Measurements from ENCODE around the gene WDR33. TPM values are rescaled to one million over a fixed set of nuclear protein-coding genes. Genes with fewer than 3 reads are reported as not detected.

Gene WDR33
- total and polyA plus RNA-seq, 10 of the 15 experiments (the other 5 are each of a cell fraction or from before 2014, with no cell fraction given) = 29.2 to 73.8 (median 45.6) TPM

- no TSS peak for BruUV-seq (replicated peaks)
- Histone ChIP-seq H3K36me3 (ENCODE audit: control insufficient read depth in 2 of 2, insufficient read depth in 2 of 2, low read length in 1 of 2) (no peaks in the 10 kb centered on the region), H3K4me3 (no peak overlapping the region), H3K4me1 (ENCODE audit: control insufficient read depth, insufficient read depth, low read length) (no peaks in the 10 kb centered on the region), H3K27me3 (replicated peaks in 1 of 2; ENCODE audit: control insufficient read depth in 2 of 2, insufficient read depth in 2 of 2, low read length in 1 of 2) (no peaks in the 10 kb centered on the region; a peak in 1 of 4 replicates), H2AFZ (ENCODE audit: control insufficient read depth, low read depth, low read length) (no peak overlapping the region), H3K4me2 (ENCODE audit: control insufficient read depth, insufficient read depth) (no peak overlapping the region), H3K9me3 (replicated peaks; ENCODE audit: control insufficient read depth, insufficient read depth, low read length) (peaks cover 17% of the 10 kb centered on the region), H3K79me2 (ENCODE audit: control insufficient read depth, insufficient read depth, low read length) (no peaks in the 10 kb centered on the region), H3K27ac (ENCODE audit: control insufficient read depth, insufficient read depth) (no peak overlapping the region), H4K20me1 (ENCODE audit: control insufficient read depth, insufficient read depth) (no peaks in the 10 kb centered on the region), H3K9ac (ENCODE audit: control insufficient read depth, insufficient read depth, low read length) (no peak overlapping the region)
- in situ Hi-C loops (cut with MboI) = no loop called here
- DNase-seq (ENCODE audit: low read depth, low spot score) (no peak), ATAC-seq (no peak), FAIRE-seq (no peak)
- ChIA-PET SMC1A (ENCODE audit: uncharacterized antibody, unreplicated experiment) (interaction anchor here (1.1 to 1.7 kb wide), 4 partner anchors 8 to 11 kb away, joined by 3 to 7 read pairs (median 3); partner anchors contain the start of gene WDR33), CTCF (interaction anchor here (0.6 kb wide), 1 partner anchor 9 kb away, joined by 3 read pairs; no protein-coding TSS in a partner anchor), POLR2A (no interaction called here), RAD21 (ENCODE audit: unreplicated experiment) (no interaction called here)
- WGBS (ENCODE audit: insufficient coverage, insufficient replicate concordance, low lambda C conversion rate, missing lambda C conversion rate) = 67% methylated on average over 8 of the region's 8 CpGs
- TF ChIP-seq, protein P1, sequence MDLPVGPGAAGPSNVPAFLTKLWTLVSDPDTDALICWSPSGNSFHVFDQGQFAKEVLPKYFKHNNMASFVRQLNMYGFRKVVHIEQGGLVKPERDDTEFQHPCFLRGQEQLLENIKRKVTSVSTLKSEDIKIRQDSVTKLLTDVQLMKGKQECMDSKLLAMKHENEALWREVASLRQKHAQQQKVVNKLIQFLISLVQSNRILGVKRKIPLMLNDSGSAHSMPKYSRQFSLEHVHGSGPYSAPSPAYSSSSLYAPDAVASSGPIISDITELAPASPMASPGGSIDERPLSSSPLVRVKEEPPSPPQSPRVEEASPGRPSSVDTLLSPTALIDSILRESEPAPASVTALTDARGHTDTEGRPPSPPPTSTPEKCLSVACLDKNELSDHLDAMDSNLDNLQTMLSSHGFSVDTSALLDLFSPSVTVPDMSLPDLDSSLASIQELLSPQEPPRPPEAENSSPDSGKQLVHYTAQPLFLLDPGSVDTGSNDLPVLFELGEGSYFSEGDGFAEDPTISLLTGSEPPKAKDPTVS (IDR thresholded peaks at IDR 0.05; ENCODE audit: low read depth, low read length) = no peak
- TF ChIP-seq KDM1A (IDR thresholded peaks at IDR 0.05; ENCODE audit: borderline replicate concordance) (no peak), SMAD5 (IDR thresholded peaks at IDR 0.05; ENCODE audit: low read depth) (no peak), ESRRA (IDR thresholded peaks at IDR 0.05; ENCODE audit: low read length) (no peak), BCL11A (IDR thresholded peaks at IDR 0.05; ENCODE audit: low read depth, low read length) (no peak), MEF2A (IDR thresholded peaks at IDR 0.05; ENCODE audit: insufficient read depth, low read depth, low read length) (no peak), ZNF24 (IDR thresholded peaks at IDR 0.05) (no peak)
- TF ChIP-seq, protein P2, sequence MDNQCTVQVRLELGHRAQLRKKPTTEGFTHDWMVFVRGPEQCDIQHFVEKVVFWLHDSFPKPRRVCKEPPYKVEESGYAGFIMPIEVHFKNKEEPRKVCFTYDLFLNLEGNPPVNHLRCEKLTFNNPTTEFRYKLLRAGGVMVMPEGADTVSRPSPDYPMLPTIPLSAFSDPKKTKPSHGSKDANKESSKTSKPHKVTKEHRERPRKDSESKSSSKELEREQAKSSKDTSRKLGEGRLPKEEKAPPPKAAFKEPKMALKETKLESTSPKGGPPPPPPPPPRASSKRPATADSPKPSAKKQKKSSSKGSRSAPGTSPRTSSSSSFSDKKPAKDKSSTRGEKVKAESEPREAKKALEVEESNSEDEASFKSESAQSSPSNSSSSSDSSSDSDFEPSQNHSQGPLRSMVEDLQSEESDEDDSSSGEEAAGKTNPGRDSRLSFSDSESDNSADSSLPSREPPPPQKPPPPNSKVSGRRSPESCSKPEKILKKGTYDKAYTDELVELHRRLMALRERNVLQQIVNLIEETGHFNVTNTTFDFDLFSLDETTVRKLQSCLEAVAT (IDR thresholded peaks at IDR 0.05) = no peak
- TF ChIP-seq, protein P3, sequence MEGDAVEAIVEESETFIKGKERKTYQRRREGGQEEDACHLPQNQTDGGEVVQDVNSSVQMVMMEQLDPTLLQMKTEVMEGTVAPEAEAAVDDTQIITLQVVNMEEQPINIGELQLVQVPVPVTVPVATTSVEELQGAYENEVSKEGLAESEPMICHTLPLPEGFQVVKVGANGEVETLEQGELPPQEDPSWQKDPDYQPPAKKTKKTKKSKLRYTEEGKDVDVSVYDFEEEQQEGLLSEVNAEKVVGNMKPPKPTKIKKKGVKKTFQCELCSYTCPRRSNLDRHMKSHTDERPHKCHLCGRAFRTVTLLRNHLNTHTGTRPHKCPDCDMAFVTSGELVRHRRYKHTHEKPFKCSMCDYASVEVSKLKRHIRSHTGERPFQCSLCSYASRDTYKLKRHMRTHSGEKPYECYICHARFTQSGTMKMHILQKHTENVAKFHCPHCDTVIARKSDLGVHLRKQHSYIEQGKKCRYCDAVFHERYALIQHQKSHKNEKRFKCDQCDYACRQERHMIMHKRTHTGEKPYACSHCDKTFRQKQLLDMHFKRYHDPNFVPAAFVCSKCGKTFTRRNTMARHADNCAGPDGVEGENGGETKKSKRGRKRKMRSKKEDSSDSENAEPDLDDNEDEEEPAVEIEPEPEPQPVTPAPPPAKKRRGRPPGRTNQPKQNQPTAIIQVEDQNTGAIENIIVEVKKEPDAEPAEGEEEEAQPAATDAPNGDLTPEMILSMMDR (IDR thresholded peaks at IDR 0.05 in 2 of 3, conservative IDR thresholded peaks at IDR 0.05 in 1 of 3; ENCODE audit: control insufficient read depth in 2 of 3, extremely low read depth in 1 of 3, insufficient read depth in 1 of 3, low read depth in 3 of 3, low read length in 3 of 3) = no peak
- intact Hi-C loops (cut with micrococcal nuclease; ENCODE audit: unreplicated experiment) = no loop called here
Measured at GRCh38 chr2:127818794-127819425, 7.9 kb upstream of the WDR33 start.
